Memory B cell (primary cell): ENCODE measurements around the gene CCDC169.
"Not testable (repeated sequence)": the region's sequence is repeated elsewhere in the genome, so short reads cannot be mapped to it uniquely, and the experiment has no call there.

ENCODE experiments used
- ATAC-seq: fragments of 150-1000 bp; cut with Tn5 transposase; 2 replicates; pipeline ENCODE4 v1.10.0; 2021; ENCODE audit warnings: low read depth, mild to moderate bottlenecking, moderate library complexity
- DNase-seq, 2 donors: peaks; one replicate each; pipeline ENCODE4 v3.0.0; 2022; ENCODE audit warnings: low spot score in 2 of 2
- H3K27ac Mint-ChIP-seq: one replicate; pipeline ENCODE4 v1.8.0; 2022; ENCODE audit warnings: mild to moderate bottlenecking, moderate library complexity, mixed read lengths
- H3K27me3 Mint-ChIP-seq: one replicate; pipeline ENCODE4 v1.8.0; 2022; ENCODE audit warnings: mixed read lengths
- H3K36me3 Mint-ChIP-seq: one replicate; pipeline ENCODE4 v1.8.0; 2022; ENCODE audit warnings: mild to moderate bottlenecking, mixed read lengths
- H3K4me1 Mint-ChIP-seq: one replicate; pipeline ENCODE4 v1.8.0; 2022; ENCODE audit warnings: mixed read lengths
- H3K4me3 Mint-ChIP-seq: one replicate; pipeline ENCODE4 v1.8.0; 2022; ENCODE audit warnings: mild to moderate bottlenecking, moderate library complexity, mixed read lengths
- H3K9me3 Mint-ChIP-seq: one replicate; pipeline ENCODE4 v1.8.0; 2022; ENCODE audit warnings: mixed read lengths

CCDC169 gene

GRCh38 chr13:36297366-36298338 lies at the start of gene CCDC169:
Gene CCDC169, minus strand, starts transcription at chr13:36297814. Its CDS starts 95 bp downstream, at chr13:36297719.
- Mint-ChIP-seq H3K4me1 (no peaks in the 10 kb centered on the region), H3K36me3 (no peaks in the 10 kb centered on the region), H3K4me3 (peak within 1 kb of the TSS; percentile 83), H3K27ac (no peak within 1 kb of the TSS), H3K9me3 (no peaks in the 10 kb centered on the region), H3K27me3 (peaks cover 15% of the 10 kb centered on the region)
- DNase-seq (peak; percentile 25 to 50), ATAC-seq (peak; percentile 89)

- Mint-ChIP-seq H3K4me3 (peak within 1 kb of the TSS; percentile 94), H3K4me1 (peaks cover 6% of the 10 kb centered on the region), H3K9me3 (no peaks in the 10 kb centered on the region), H3K27ac (peak within 1 kb of the TSS; percentile 95), H3K27me3 (peaks cover 6% of the 10 kb centered on the region), H3K36me3 (no peaks in the 10 kb centered on the region)
- DNase-seq (peak; percentile 73 to 79), ATAC-seq (peak; percentile 72)
Measured at GRCh38 chr13:36346222-36347083, 48.8 kb upstream of the CCDC169 start, which contains the start of gene SPART. Gene SPART, minus strand, starts transcription at chr13:36346394. Its CDS starts 10,564 bp downstream, at chr13:36335830.

- no peaks in the 10 kb centered on the region for H3K9me3 Mint-ChIP-seq
- peaks cover 6% of the 10 kb centered on the region for H3K4me1 Mint-ChIP-seq
- peak overlapping the region; percentile 95 for H3K27ac Mint-ChIP-seq
- peaks cover 6% of the 10 kb centered on the region for H3K27me3 Mint-ChIP-seq
- ATAC-seq (peak; percentile 42), DNase-seq (peak; percentile 24 to 33)
- peak overlapping the region; percentile 94 for H3K4me3 Mint-ChIP-seq
- no peaks in the 10 kb centered on the region for H3K36me3 Mint-ChIP-seq
Measured at GRCh38 chr13:36345438-36346221, 48.0 kb upstream of the CCDC169 start.

GRCh38 chr13:36344886-36345437 lies 47.3 kb upstream of the CCDC169 start:
- ATAC-seq = peak; percentile 18
- Mint-ChIP-seq H3K27me3 (peaks cover 6% of the 10 kb centered on the region), H3K4me1 (peaks cover 6% of the 10 kb centered on the region), H3K36me3 (no peaks in the 10 kb centered on the region), H3K9me3 (no peaks in the 10 kb centered on the region), H3K27ac (peak overlapping the region; percentile 95), H3K4me3 (peak overlapping the region; percentile 94)
- peak in 1 of 2 donors; percentile 9 for DNase-seq

GRCh38 chr13:36344173-36344572 lies 46.6 kb upstream of the CCDC169 start:
- Mint-ChIP-seq H3K4me1 (peaks cover 6% of the 10 kb centered on the region), H3K36me3 (no peaks in the 10 kb centered on the region), H3K4me3 (peak overlapping the region; percentile 16), H3K27me3 (peaks cover 6% of the 10 kb centered on the region), H3K27ac (no peak overlapping the region), H3K9me3 (no peaks in the 10 kb centered on the region)
- ATAC-seq (no peak), DNase-seq (no peak)

- H3K4me3 Mint-ChIP-seq = peak overlapping the region; percentile 16
- peaks cover 7% of the 10 kb centered on the region for H3K4me1 Mint-ChIP-seq
- no peaks in the 10 kb centered on the region for H3K9me3 Mint-ChIP-seq
- peaks cover 7% of the 10 kb centered on the region for H3K27me3 Mint-ChIP-seq
- DNase-seq (no peak), ATAC-seq (no peak)
- H3K36me3 Mint-ChIP-seq = no peaks in the 10 kb centered on the region
- H3K27ac Mint-ChIP-seq = no peak overlapping the region
Measured at GRCh38 chr13:36343766-36344165, 46.2 kb upstream of the CCDC169 start.

- H3K27ac Mint-ChIP-seq = no peak overlapping the region
- ATAC-seq (no peak), DNase-seq (no peak)
- H3K36me3 Mint-ChIP-seq = no peaks in the 10 kb centered on the region
- no peaks in the 10 kb centered on the region for H3K9me3 Mint-ChIP-seq
- H3K27me3 Mint-ChIP-seq = peaks cover 9% of the 10 kb centered on the region
- H3K4me1 Mint-ChIP-seq = peaks cover 8% of the 10 kb centered on the region
- H3K4me3 Mint-ChIP-seq = no peak overlapping the region
Measured at GRCh38 chr13:36342715-36343114, 45.1 kb upstream of the CCDC169 start.

- H3K4me3 Mint-ChIP-seq = no peak overlapping the region
- H3K9me3 Mint-ChIP-seq = no peaks in the 10 kb centered on the region
- H3K4me1 Mint-ChIP-seq = peaks cover 7% of the 10 kb centered on the region
- ATAC-seq (no peak), DNase-seq (no peak)
- no peak overlapping the region for H3K27ac Mint-ChIP-seq
- H3K36me3 Mint-ChIP-seq = peaks cover 2% of the 10 kb centered on the region
- H3K27me3 Mint-ChIP-seq = peaks cover 11% of the 10 kb centered on the region
Measured at GRCh38 chr13:36341718-36342117, 44.1 kb upstream of the CCDC169 start.

- Mint-ChIP-seq H3K9me3 (no peaks in the 10 kb centered on the region), H3K4me3 (no peak overlapping the region), H3K36me3 (peaks cover 5% of the 10 kb centered on the region), H3K27ac (no peak overlapping the region), H3K27me3 (peaks cover 7% of the 10 kb centered on the region), H3K4me1 (peaks cover 5% of the 10 kb centered on the region)
- no peak for DNase-seq
- ATAC-seq = no peak
Measured at GRCh38 chr13:36339600-36340155, 42.1 kb upstream of the CCDC169 start.

GRCh38 chr13:36337938-36338641 lies 40.5 kb upstream of the CCDC169 start:
- Mint-ChIP-seq H3K9me3 (no peaks in the 10 kb centered on the region), H3K4me1 (peaks cover 5% of the 10 kb centered on the region), H3K27ac (no peak overlapping the region), H3K27me3 (peaks cover 7% of the 10 kb centered on the region), H3K4me3 (no peak overlapping the region), H3K36me3 (peaks cover 5% of the 10 kb centered on the region)
- ATAC-seq (no peak), DNase-seq (no peak)

- Mint-ChIP-seq H3K9me3 (no peaks in the 10 kb centered on the region), H3K27me3 (peaks cover 1% of the 10 kb centered on the region), H3K36me3 (peaks cover 8% of the 10 kb centered on the region), H3K4me1 (peaks cover 3% of the 10 kb centered on the region), H3K4me3 (no peak overlapping the region), H3K27ac (no peak overlapping the region)
- DNase-seq = no peak
- no peak for ATAC-seq
Measured at GRCh38 chr13:36332986-36333385, 35.4 kb upstream of the CCDC169 start.

GRCh38 chr13:36332255-36332654 lies 34.6 kb upstream of the CCDC169 start:
- not testable (repeated sequence) for H3K9me3 Mint-ChIP-seq, ATAC-seq, H3K27ac Mint-ChIP-seq, H3K4me3 Mint-ChIP-seq, H3K4me1 Mint-ChIP-seq, H3K36me3 Mint-ChIP-seq, DNase-seq, H3K27me3 Mint-ChIP-seq
